HG03135 (cell line): Measurements from ENCODE around the gene NUDT16L1.
"Not testable (repeated sequence)": the region's sequence is repeated elsewhere in the genome, so short reads cannot be mapped to it uniquely, and the experiment has no call there.

Experiments
- ATAC-seq: cut with Tn5 transposase; IDR thresholded peaks from one replicate; pipeline ENCODE4 v1.9.1; 2021; ENCODE audit warnings: mild to moderate bottlenecking, moderate library complexity; ENCODE audit not compliant: unreplicated experiment

The NUDT16L1 gene

GRCh38 chr16:4713663-4714501, 20.5 kb downstream of the NUDT16L1 start:
- ATAC-seq, result no peak

DNA sequence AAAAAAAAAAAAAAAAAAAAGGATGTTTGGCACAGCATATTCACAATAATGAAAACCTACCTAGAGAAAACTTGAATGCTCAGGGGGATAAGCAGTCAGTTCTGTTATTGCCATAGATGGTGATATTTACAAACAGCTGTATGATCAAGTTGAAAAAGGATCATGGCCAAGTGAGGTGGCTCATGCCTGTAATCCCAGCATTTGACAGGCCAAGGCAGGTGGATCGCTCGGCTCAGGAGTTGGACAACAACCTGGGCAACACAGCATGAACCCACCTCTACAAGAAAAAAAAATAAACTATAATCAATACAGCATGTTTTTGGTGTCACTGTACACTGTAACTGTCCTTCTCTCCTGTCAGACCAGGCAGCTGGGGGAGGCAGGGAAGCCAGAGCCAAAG, 21.6 kb downstream of the NUDT16L1 start:
- no peak for ATAC-seq

- ATAC-seq, result no peak
These were observed 25.1 kb downstream of the NUDT16L1 start for GRCh38 chr16:4718466-4718865.

- ATAC-seq, result no peak
These were observed 29.9 kb downstream of the NUDT16L1 start for GRCh38 chr16:4723071-4723767.

- ATAC-seq, result no peak
These were observed 31.4 kb downstream of the NUDT16L1 start for GRCh38 chr16:4724661-4725270.

DNA sequence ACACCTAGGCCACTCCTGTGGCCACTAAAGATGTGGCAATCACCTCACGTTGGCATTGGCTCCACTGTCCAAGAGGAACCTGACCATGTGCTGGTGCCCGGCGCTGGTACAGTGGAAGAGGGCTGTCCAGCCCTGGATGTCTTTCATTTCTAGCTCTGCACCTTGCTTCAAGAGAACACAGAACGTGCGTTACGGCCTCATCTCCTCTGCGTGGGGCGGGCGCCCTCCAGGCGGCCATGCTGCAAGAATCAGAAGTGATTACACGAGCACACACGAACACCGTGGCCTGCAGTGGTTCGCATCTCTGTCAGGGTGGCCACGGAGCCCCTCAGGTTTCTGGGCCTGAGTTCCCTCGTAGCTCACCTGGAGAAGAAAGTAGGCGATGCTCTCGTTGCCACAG, 33.3 kb downstream of the NUDT16L1 start:
- ATAC-seq, result no peak

DNA sequence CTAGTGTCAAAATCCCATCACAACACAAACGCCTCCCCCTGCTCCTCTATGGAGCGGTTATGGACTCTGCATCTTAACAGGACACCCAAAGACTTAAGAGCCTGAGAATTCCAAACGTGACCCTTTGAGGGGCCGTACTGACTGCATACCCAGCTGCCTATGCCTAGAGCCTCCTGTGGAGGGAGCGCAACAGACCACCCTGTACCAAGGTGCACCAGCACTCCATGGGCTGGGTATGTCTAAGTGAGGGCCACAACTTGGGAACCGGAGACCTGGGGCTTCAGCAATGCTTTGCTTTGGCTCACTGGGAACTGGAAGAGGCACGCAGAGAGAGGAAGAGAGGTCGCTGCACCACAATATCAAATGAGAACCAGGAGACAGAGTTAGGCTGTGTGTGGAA, 35.3 kb downstream of the NUDT16L1 start:
- ATAC-seq, result no peak

GRCh38 chr16:4729876-4730275, 36.5 kb downstream of the NUDT16L1 start:
- no peak for ATAC-seq

GRCh38 chr16:4733211-4733742, 39.9 kb downstream of the NUDT16L1 start:
- no peak for ATAC-seq

GRCh38 chr16:4733747-4734062, 40.3 kb downstream of the NUDT16L1 start:
- peak; percentile 12 for ATAC-seq

DNA sequence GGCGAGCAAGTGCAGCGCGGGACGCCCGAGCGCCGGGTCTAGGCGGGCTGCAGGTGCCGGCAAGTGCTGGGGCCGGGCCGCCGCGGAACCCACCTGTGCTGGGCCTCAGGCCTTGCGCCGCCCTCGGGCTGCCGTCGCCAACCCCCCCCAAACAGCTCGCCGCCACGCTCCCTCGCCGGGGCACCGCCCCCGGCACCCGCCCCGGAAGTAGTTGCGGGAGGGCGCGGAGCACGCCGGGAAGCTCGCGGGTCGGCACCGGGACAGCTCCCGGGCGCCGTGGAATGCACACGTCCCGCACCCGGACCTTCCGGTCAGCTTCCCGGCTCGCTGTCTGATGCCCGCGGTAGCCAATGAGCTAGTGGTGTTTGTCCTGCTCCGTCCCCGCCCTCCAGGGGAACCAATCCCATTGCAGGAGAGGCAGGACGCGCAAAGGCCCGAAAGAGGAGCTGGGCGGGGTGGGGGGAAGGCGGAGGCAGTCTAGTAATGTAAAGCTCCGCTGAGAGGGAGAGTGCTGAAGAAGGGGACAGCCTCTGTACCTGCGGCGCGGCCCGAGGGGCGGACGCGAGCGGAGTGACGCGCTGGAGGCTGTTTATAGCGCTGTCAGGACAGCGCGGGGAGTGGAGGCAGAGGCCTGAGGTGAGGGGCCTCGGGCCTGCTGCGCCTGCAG, 40.8 kb downstream of the NUDT16L1 start, which contains the start of the genes ANKS3 and DNAAF8:
ANKS3 (minus strand) TSS at position 209 of the 667 bp plus-strand sequence. CDS start 4,122 bp downstream, outside the sequence.
DNAAF8 (plus strand) TSS at position 475 of the 667 bp plus-strand sequence. CDS start 1,978 bp downstream, outside the sequence.
- ATAC-seq, result peak; percentile 72

GRCh38 chr16:4734730-4735535, 41.6 kb downstream of the NUDT16L1 start:
- peak; percentile 53 for ATAC-seq

DNA sequence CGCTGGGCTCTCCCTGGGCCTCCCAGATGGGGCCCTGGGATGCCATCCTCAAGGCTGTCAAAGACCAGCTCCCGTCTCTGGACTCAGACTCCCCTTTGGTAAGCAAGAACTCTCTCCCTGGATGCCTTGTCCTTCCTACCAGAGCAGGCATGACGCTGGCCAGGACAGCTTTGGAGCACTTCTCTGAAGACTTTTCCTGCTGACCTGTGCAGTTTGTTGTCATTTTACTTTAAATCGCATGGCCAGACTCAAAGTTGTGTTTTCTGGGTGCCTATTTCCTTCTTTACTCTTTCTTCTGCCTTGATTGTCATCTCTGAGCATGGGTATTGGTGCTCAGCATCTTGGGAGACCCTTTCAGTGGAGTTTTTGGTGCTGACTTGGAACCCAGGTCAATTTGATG, 43.2 kb downstream of the NUDT16L1 start:
- no peak for ATAC-seq

GRCh38 chr16:4737545-4737944, 44.2 kb downstream of the NUDT16L1 start:
- no peak for ATAC-seq

GRCh38 chr16:4738370-4738769, 45.0 kb downstream of the NUDT16L1 start:
- ATAC-seq, result not testable (repeated sequence)

GRCh38 chr16:4743226-4743878, 50.0 kb downstream of the NUDT16L1 start:
- no peak for ATAC-seq

DNA sequence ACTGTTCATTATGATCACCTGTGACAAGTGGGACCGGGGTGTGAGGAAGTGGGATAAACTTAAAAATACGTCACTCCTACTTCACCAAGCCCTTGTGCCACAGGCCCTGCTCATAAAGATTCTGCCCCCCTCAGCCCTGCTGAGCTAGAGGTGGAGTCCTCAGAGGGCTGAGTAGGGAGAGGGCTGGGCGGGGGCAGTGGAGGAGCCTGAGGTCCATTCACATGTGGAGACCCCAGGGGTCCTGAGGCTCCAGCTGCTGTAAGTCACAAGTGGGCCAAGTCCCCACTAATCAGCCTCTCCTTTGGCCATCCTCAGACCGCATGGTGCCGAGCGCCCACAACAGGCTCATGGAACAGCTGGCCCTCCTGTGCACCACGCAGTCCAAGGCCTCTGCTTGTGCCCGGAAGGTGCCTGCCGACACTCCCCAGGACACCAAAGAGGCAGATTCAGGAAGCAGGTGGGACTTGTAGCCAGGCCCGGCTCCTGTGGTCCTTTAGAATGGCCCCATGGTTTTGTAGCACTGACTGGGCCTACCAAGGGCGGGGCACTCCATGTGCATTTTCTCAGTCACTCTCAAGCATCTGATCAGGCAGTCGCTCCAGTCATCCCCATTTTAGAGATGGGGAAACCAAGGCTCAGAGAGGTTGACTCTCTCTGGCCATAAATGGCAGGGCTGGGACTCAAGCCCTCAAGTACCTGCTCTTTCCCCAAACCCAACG, 51.4 kb downstream of the NUDT16L1 start:
- ATAC-seq, result no peak

DNA sequence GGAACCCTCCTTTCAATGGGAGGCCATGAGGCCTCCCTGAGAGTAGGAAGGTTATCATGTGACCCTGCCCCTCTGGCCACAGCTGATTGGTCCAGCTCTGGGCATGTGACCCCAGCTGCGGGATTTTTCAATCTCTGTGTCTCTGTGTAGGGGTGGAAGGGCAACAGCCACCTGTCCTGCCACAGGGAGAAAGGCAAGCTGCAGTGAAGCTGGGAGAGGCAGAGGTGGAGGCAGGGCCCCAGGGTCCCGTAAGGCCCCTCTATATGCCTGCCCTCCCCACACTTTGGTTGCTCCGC, 51.9 kb downstream of the NUDT16L1 start:
- no peak for ATAC-seq
